Measurements from ENCODE around the gene CEP104. TPM values are rescaled to one million over a fixed set of nuclear protein-coding genes. Genes with fewer than 3 reads are reported as not detected.

The CEP104 gene
- total and polyA plus RNA-seq, 10 donors: 4.5 to 49.4 (median 33.4) TPM

DNA sequence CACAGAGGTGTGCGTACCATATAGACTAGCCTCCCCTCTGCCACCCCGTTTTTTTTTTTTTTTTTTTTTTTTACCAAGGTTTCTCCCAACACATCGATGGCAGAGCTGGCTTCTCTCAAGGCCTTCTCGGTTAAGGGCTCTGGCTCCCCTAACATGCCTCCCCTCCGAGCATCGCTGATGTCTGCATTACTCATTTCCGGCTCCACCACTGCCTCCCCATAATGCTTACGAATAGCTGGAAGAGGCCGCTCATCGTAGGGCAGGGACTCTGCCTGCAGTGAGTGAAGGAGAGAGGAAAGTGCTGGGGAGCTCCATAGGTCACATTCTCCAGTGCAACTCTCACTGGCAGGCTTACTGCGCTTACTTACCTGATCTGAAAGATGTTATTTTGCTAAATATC is 20.6 kb downstream of the CEP104 start:
- no peak for DNase-seq
- TF ChIP-seq POLR2A (IDR thresholded peaks at IDR 0.05) (no peak), POLR2AphosphoS5 (IDR thresholded peaks at IDR 0.05) (peak in 1 of 3 donors; percentile 43)
- TF ChIP-seq, protein P1, sequence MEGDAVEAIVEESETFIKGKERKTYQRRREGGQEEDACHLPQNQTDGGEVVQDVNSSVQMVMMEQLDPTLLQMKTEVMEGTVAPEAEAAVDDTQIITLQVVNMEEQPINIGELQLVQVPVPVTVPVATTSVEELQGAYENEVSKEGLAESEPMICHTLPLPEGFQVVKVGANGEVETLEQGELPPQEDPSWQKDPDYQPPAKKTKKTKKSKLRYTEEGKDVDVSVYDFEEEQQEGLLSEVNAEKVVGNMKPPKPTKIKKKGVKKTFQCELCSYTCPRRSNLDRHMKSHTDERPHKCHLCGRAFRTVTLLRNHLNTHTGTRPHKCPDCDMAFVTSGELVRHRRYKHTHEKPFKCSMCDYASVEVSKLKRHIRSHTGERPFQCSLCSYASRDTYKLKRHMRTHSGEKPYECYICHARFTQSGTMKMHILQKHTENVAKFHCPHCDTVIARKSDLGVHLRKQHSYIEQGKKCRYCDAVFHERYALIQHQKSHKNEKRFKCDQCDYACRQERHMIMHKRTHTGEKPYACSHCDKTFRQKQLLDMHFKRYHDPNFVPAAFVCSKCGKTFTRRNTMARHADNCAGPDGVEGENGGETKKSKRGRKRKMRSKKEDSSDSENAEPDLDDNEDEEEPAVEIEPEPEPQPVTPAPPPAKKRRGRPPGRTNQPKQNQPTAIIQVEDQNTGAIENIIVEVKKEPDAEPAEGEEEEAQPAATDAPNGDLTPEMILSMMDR (IDR thresholded peaks at IDR 0.05 in 8 of 11, conservative IDR thresholded peaks at IDR 0.05 in 3 of 11): no peak
- H3K4me1 ChIP-seq: no peaks in the 10 kb centered on the region
- WGBS, 5 donors: 83 to 95% (median 90%) methylated on average over 11 of the region's 11 CpGs
- peaks cover 0 to 16% (median 12%) of the 10 kb centered on the region in 8 donors for H3K9me3 ChIP-seq
- H3K27ac ChIP-seq: peak overlapping the region in 5 of 8 donors; percentile 13 to 58 (median 33)
- peaks cover 4 to 100% (median 68%) of the 10 kb centered on the region in 6 donors for H3K36me3 ChIP-seq
- no peak overlapping the region for H3K4me3 ChIP-seq
- intact Hi-C loops (cut with DNase I; ENCODE audit: low total_unique reads): no loop called here
- H3K27me3 ChIP-seq (replicated peaks in 1 of 7): no peaks in the 10 kb centered on the region

DNA sequence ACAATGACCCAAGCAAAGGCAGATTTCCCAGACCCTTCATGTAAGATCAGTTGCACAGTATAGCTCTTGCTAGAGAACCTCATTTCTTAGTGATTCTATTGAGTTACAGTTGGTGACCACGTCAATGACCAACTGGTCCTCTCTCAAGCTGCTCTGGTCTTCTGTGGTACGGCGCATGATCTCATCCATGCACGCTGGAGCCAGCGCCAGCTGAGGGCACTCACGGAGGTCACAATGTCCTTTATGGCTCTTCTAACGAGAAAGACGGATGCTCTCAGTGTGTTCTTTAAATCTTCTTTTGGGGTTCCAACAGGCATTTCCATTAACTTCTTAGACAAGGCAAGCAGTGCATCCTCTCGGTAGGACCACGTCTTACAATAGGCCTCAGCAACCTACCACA is 22.3 kb downstream of the CEP104 start:
- DNase-seq: no peak
- no peak overlapping the region for H3K4me3 ChIP-seq
- peaks cover 0 to 16% (median 12%) of the 10 kb centered on the region in 8 donors for H3K9me3 ChIP-seq
- H3K36me3 ChIP-seq: peaks cover 4 to 100% (median 79%) of the 10 kb centered on the region in 6 donors
- H3K27ac ChIP-seq: no peak overlapping the region
- intact Hi-C loops (cut with DNase I; ENCODE audit: low total_unique reads): no loop called here
- TF ChIP-seq POLR2AphosphoS5 (IDR thresholded peaks at IDR 0.05): no peak
- no peaks in the 10 kb centered on the region for H3K27me3 ChIP-seq (replicated peaks in 1 of 7)
- no peaks in the 10 kb centered on the region for H3K4me1 ChIP-seq
- 91 to 98% (median 96%) methylated on average over 10 of the region's 10 CpGs for WGBS, 5 donors

DNA sequence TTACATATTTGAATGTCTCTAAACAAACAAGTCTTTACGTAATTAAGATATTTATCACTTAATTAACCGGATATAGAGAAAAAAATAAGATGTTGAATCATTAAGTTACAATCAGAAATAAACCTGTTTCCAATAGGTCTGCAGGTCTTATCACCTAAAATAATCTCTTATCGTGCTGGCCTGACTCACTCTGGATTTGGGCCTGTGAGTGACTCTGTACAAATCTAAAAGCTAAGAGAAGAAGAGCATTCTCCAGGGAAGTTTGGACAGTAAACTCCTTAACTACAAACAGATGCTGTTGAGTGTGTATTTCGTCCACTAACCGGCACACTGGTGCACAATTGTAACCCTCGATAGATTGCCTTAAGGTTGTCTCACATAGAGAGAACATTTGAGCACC is 25.3 kb downstream of the CEP104 start:
- WGBS, 5 donors: 85 to 97% (median 87%) methylated on average over 6 of the region's 6 CpGs
- Histone ChIP-seq H3K36me3 (peaks cover 0 to 100% (median 78%) of the 10 kb centered on the region in 6 donors), H3K4me1 (no peaks in the 10 kb centered on the region), H3K4me3 (no peak overlapping the region), H3K27ac (no peak overlapping the region), H3K27me3 (replicated peaks in 1 of 7) (no peaks in the 10 kb centered on the region), H3K9me3 (peaks cover 0 to under 1% (median 0%) of the 10 kb centered on the region in 8 donors)
- TF ChIP-seq, protein P1 (IDR thresholded peaks at IDR 0.05 in 8 of 11, conservative IDR thresholded peaks at IDR 0.05 in 3 of 11): no peak
- TF ChIP-seq POLR2AphosphoS5 (IDR thresholded peaks at IDR 0.05) (no peak), POLR2A (IDR thresholded peaks at IDR 0.05) (no peak)
- intact Hi-C loops (cut with DNase I; ENCODE audit: low total_unique reads): no loop called here
- no peak for DNase-seq

DNA sequence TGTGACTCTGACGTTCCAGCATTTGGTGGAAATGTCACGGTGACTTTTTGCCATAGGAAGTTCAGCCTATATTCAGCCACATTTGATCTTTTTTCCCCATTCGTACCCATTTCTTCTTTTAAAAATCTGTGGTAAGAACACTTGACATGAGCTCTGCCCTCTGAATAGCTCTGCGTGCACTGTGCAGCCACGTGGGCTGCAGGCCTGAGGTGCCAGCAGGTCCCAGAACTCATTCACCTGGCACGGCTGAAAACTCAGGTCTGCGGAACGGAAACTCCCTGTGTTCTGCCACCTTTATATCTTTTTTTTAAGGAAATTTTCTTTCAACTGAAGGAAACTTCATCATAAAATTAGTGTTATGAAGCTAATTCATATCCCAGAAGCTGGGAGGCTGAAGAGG is 28.6 kb downstream of the CEP104 start:
- no peak overlapping the region for H3K4me3 ChIP-seq
- no peaks in the 10 kb centered on the region for H3K27me3 ChIP-seq (replicated peaks in 1 of 7)
- DNase-seq: no peak
- WGBS, 5 donors: 95 to 97% (median 95%) methylated on average over 8 of the region's 8 CpGs
- peaks cover 0 to 100% (median 88%) of the 10 kb centered on the region in 6 donors for H3K36me3 ChIP-seq
- TF ChIP-seq POLR2AphosphoS5 (IDR thresholded peaks at IDR 0.05): no peak
- TF ChIP-seq, protein P1 (IDR thresholded peaks at IDR 0.05 in 8 of 11, conservative IDR thresholded peaks at IDR 0.05 in 3 of 11): no peak
- TF ChIP-seq POLR2A (IDR thresholded peaks at IDR 0.05): no peak
- H3K4me1 ChIP-seq: no peaks in the 10 kb centered on the region
- H3K27ac ChIP-seq: no peak overlapping the region
- no peaks in the 10 kb centered on the region for H3K9me3 ChIP-seq
- intact Hi-C loops (cut with DNase I; ENCODE audit: low total_unique reads): no loop called here

Data from spleen (tissue), 11 donors.